Panc1 (cell line): ENCODE data around the gene IQSEC1.

ENCODE experiments used
- POLR2AphosphoS5 ChIP-seq: IDR thresholded peaks from 2 replicates; pipeline ENCODE4 v1.6.1; 2012; ENCODE audit warnings: mild to moderate bottlenecking, low read depth, low read length, moderate library complexity
- TF ChIP-seq, protein P1 (sequence below): fragments of 450-650 bp; IDR thresholded peaks from 2 replicates; pipeline ENCODE4 v1.5.1; 2017; ENCODE audit warnings: mild to moderate bottlenecking

DNA sequence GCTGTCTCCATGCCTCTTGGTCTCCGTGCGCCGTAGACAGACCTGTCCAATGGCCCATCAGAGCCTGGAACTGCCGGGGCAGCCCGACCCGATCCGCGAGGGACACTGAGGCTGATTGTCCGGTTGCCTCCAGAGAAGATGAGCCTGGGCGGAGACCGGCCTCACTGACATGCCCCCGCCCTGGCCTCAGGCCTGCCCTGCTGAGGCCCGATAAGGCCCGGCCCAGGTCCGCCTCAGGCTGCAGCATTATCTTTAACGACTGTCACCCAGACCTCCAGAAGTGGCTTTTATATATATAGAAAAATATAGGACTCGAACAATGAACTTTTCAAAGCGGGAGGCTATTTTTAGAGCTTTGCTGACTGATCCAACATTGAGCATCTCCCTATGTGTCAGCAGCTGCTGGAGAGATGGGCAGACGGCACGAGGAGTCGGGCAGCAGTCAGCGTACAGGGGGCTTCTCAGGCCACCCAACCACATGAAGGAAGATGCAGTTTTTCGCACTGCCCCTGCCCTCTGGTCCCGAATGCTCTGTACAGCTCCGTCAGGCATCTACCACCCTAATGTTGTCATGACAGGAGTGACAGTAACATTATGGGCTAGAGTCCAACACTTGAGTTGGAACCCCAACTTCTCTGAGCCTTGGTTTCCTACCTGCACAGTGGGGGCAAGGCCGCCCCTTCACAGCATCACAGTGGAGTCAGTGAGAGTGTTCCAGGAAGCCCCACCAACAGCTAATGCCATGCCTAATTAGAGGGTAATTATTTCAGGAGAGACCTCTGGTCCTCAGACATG, 119.8 kb downstream of the IQSEC1 start:
- TF ChIP-seq, protein P1, sequence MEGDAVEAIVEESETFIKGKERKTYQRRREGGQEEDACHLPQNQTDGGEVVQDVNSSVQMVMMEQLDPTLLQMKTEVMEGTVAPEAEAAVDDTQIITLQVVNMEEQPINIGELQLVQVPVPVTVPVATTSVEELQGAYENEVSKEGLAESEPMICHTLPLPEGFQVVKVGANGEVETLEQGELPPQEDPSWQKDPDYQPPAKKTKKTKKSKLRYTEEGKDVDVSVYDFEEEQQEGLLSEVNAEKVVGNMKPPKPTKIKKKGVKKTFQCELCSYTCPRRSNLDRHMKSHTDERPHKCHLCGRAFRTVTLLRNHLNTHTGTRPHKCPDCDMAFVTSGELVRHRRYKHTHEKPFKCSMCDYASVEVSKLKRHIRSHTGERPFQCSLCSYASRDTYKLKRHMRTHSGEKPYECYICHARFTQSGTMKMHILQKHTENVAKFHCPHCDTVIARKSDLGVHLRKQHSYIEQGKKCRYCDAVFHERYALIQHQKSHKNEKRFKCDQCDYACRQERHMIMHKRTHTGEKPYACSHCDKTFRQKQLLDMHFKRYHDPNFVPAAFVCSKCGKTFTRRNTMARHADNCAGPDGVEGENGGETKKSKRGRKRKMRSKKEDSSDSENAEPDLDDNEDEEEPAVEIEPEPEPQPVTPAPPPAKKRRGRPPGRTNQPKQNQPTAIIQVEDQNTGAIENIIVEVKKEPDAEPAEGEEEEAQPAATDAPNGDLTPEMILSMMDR = no peak
- no peak for TF ChIP-seq POLR2AphosphoS5
